Keratinocyte (primary cell): ENCODE data around the gene EXOC4. TPM values are rescaled to one million over a fixed set of nuclear protein-coding genes. Genes with fewer than 3 reads are reported as not detected.
"Not testable (repeated sequence)": the region's sequence is repeated elsewhere in the genome, so short reads cannot be mapped to it uniquely, and the experiment has no call there.

ENCODE experiments used
- DNase-seq: peaks from one replicate; pipeline ENCODE4 v3.0.0-alpha.2; 2011; ENCODE audit warnings: low read depth, missing footprints, low spot score
- FAIRE-seq: peaks from 2 replicates; lab custom pipeline; 2011; peaks lifted over from hg19 to GRCh38; lab: Jason Lieb, UNC
- H2AFZ ChIP-seq: 2 replicates; pipeline ENCODE4 v1.6.0; 2012; ENCODE audit warnings: low read length, control low read depth, inconsistent platforms; ENCODE audit not compliant: control insufficient read depth
- H3K27ac ChIP-seq: 2 replicates; pipeline ENCODE4 v1.5.1; 2011; ENCODE audit warnings: low read length; ENCODE audit not compliant: control insufficient read depth, insufficient read depth
- H3K27me3 ChIP-seq: 3 replicates; pipeline ENCODE4 v1.6.0; 2011; ENCODE audit warnings: low read length; ENCODE audit not compliant: control insufficient read depth, insufficient read depth; ENCODE audit errors: extremely low read depth
- H3K36me3 ChIP-seq, 2 experiments: 2 replicates in 1 of 2; 3 replicates in 1 of 2; pipeline ENCODE4 v1.5.1; 2011; ENCODE audit warnings: low read length in 2 of 2, mild to moderate bottlenecking in 1 of 2; ENCODE audit not compliant: control insufficient read depth in 2 of 2, insufficient read depth in 2 of 2; ENCODE audit errors: extremely low read depth in 1 of 2
- H3K4me1 ChIP-seq: 3 replicates; pipeline ENCODE4 v1.5.1; 2011; ENCODE audit warnings: low read length; ENCODE audit not compliant: control insufficient read depth, insufficient read depth; ENCODE audit errors: extremely low read depth
- H3K4me2 ChIP-seq: 3 replicates; pipeline ENCODE4 v1.6.0; 2011; ENCODE audit warnings: low read depth, low read length; ENCODE audit not compliant: control insufficient read depth, insufficient read depth; ENCODE audit errors: extremely low read depth
- H3K4me3 ChIP-seq, 3 experiments: fragments of 200-600 bp in 1 of 3; sonication (generic) in 1 of 3; 2 replicates in 2 of 3; 3 replicates in 1 of 3; pipeline ENCODE4 v1.5.1; 2011 to 2016; ENCODE audit warnings: low read length in 3 of 3, mild to moderate bottlenecking in 3 of 3, control low read depth in 2 of 3, inconsistent platforms in 1 of 3, low read depth in 1 of 3, mixed read lengths in 1 of 3, mixed run types in 1 of 3, moderate library complexity in 1 of 3; ENCODE audit not compliant: control insufficient read depth in 2 of 3, insufficient read depth in 2 of 3; ENCODE audit errors: extremely low read depth in 1 of 3
- H3K79me2 ChIP-seq: 2 replicates; pipeline ENCODE4 v1.6.0; 2012; ENCODE audit warnings: low read length; ENCODE audit not compliant: control insufficient read depth, insufficient read depth
- H3K9ac ChIP-seq: 3 replicates; pipeline ENCODE4 v1.6.0; 2011; ENCODE audit warnings: low read length; ENCODE audit not compliant: control insufficient read depth, insufficient read depth; ENCODE audit errors: extremely low read depth
- H3K9me1 ChIP-seq: 3 replicates; pipeline ENCODE4 v1.6.0; 2011; ENCODE audit warnings: low read length; ENCODE audit not compliant: control insufficient read depth, insufficient read depth; ENCODE audit errors: extremely low read depth
- H3K9me3 ChIP-seq: 2 replicates; pipeline ENCODE4 v1.5.1; 2012; ENCODE audit warnings: low read depth, low read length; ENCODE audit not compliant: control insufficient read depth
- H4K20me1 ChIP-seq: 3 replicates; pipeline ENCODE4 v1.6.0; 2011; ENCODE audit warnings: low read length; ENCODE audit not compliant: control insufficient read depth, insufficient read depth; ENCODE audit errors: extremely low read depth
- EZH2 ChIP-seq: IDR thresholded peaks from one replicate; pipeline ENCODE4 v1.6.1; 2012; ENCODE audit warnings: inconsistent platforms, mild to moderate bottlenecking, low read length, moderate library complexity
- dilution Hi-C: fragments of 300-500 bp; cut with MboI; formaldehyde crosslinking; loops from one replicate; pipeline ENCODE4 v1.7.0; 2020; ENCODE audit warnings: low sequenced_read_pairs; ENCODE audit not compliant: extremely low pct_ligation_motif_present
- polyA plus RNA-seq, 5 experiments: library from polyadenylated mRNA; depleted of rRNA in 3 of 5; stranded (reverse) in 3 of 5; stranded (forward) in 1 of 5; unstranded in 1 of 5; fragments of >200 nt; gene quantifications; 1 replicate in 1 of 5; 2 replicates in 3 of 5; 3 replicates in 1 of 5; pipeline versions ENCODE4 v1.2.1 to v1.2.3, GENCODE V29; 2011 to 2012; ENCODE audit warnings: missing spikeins in 2 of 5, low read depth in 1 of 5, low replicate concordance in 1 of 5
- TF ChIP-seq, protein P1 (sequence below), 3 experiments: IDR thresholded peaks in 1 of 3; conservative IDR thresholded peaks in 1 of 3; optimal IDR thresholded peaks in 1 of 3; 2 replicates in 2 of 3; 3 replicates in 1 of 3; pipeline versions ENCODE3 to v1.5.1; 2011; ENCODE audit warnings: low read length in 3 of 3, mild to moderate bottlenecking in 3 of 3, moderate library complexity in 2 of 3, control low read depth in 1 of 3, inconsistent platforms in 1 of 3; ENCODE audit not compliant: insufficient read depth in 2 of 3; ENCODE audit errors: extremely low read depth in 1 of 3

Gene EXOC4
- polyA plus RNA-seq, 1 donor (not counting 4 experiments of a cell fraction or from before 2014, with no cell fraction given), result 52.6 TPM

DNA sequence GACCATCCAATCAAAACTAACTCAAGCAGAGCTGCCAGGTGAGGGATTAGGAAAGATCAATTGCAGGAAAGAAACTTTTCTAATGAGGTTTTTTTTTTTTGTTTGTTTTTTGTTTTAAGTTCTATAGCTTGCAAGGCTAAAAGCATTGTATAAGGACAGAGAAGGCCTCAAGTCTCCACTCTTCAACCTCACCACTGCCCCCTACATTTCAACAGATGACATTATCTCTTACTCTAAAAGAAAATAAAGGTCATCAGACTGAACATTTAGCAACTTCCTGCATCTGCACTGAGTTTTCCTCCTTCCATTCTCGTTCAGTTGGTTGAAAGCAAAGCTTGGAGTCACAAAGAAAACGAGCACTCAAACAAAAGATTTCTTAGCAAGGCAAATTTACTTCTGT lies 45.2 kb upstream of the EXOC4 start:
- dilution Hi-C loops, result no loop called here
- FAIRE-seq, result no peak

DNA sequence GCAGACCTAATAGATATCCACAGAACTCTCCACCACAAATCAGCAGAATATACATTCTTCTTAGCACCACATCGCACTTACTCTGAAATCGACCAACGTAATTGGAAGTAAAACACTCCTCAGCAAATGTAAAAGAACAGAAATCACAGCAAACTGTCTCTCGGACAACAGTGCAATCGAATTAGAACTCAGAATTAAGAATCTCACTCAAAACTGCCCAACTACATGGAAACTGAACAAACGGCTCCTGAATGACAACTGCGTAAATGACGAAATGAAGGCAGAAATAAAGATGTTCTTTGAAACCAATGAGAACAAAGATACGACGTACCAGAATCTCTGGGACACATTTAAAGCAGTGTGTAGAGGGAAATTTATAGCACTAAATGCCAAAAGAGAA lies 42.1 kb upstream of the EXOC4 start:
- DNase-seq, dilution Hi-C loops: not testable (repeated sequence)

More for the DNA sequence above, 45.2 kb upstream of the EXOC4 start:
- Histone ChIP-seq H3K9me1 (no peaks in the 10 kb centered on the region), H3K9me3 (no peaks in the 10 kb centered on the region), H3K27me3 (no peaks in the 10 kb centered on the region), H3K4me2 (no peak overlapping the region), H3K27ac (no peak overlapping the region), H3K4me1 (no peaks in the 10 kb centered on the region), H3K4me3 (no peak overlapping the region), H3K36me3 (no peaks in the 10 kb centered on the region), H3K9ac (no peak overlapping the region), H4K20me1 (no peaks in the 10 kb centered on the region), H2AFZ (no peak overlapping the region), H3K79me2 (no peaks in the 10 kb centered on the region)
- DNase-seq, result no peak
- TF ChIP-seq EZH2, result no peak
- TF ChIP-seq, protein P1, sequence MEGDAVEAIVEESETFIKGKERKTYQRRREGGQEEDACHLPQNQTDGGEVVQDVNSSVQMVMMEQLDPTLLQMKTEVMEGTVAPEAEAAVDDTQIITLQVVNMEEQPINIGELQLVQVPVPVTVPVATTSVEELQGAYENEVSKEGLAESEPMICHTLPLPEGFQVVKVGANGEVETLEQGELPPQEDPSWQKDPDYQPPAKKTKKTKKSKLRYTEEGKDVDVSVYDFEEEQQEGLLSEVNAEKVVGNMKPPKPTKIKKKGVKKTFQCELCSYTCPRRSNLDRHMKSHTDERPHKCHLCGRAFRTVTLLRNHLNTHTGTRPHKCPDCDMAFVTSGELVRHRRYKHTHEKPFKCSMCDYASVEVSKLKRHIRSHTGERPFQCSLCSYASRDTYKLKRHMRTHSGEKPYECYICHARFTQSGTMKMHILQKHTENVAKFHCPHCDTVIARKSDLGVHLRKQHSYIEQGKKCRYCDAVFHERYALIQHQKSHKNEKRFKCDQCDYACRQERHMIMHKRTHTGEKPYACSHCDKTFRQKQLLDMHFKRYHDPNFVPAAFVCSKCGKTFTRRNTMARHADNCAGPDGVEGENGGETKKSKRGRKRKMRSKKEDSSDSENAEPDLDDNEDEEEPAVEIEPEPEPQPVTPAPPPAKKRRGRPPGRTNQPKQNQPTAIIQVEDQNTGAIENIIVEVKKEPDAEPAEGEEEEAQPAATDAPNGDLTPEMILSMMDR (optimal IDR thresholded peaks at IDR 0.05 in 1 of 3, IDR thresholded peaks at IDR 0.05 in 1 of 3, conservative IDR thresholded peaks at IDR 0.05 in 1 of 3; ENCODE audit: extremely low read depth in 1 of 3, insufficient read depth in 2 of 3, low read length in 3 of 3), result no peak

GRCh38 chr7:133213772-133214171 lies 39.1 kb upstream of the EXOC4 start:
- H3K9ac ChIP-seq, H3K9me3 ChIP-seq, H3K4me3 ChIP-seq, H3K27ac ChIP-seq, H3K4me1 ChIP-seq, H4K20me1 ChIP-seq, FAIRE-seq, H3K36me3 ChIP-seq, H2AFZ ChIP-seq, dilution Hi-C loops, H3K79me2 ChIP-seq, H3K27me3 ChIP-seq, DNase-seq, H3K9me1 ChIP-seq, H3K4me2 ChIP-seq: not testable (repeated sequence)

More for the DNA sequence above, 42.1 kb upstream of the EXOC4 start:
- not testable (repeated sequence) for H3K27me3 ChIP-seq, H3K9me1 ChIP-seq, H3K4me3 ChIP-seq, H3K27ac ChIP-seq, FAIRE-seq, H3K36me3 ChIP-seq, H3K4me2 ChIP-seq, H2AFZ ChIP-seq, H3K9ac ChIP-seq, H3K79me2 ChIP-seq, H3K4me1 ChIP-seq, H4K20me1 ChIP-seq, H3K9me3 ChIP-seq
